GM23248 (cell line): Measurements from ENCODE around the gene PPP1R15B. TPM values are rescaled to one million over a fixed set of nuclear protein-coding genes. Genes with fewer than 3 reads are reported as not detected.

Experiments
- DNase-seq: peaks from one replicate; pipeline ENCODE4 v3.0.0-alpha.2; 2015
- H2AFZ ChIP-seq: fragments of 200-600 bp; sonication (generic); 2 replicates; pipeline ENCODE4 v1.6.1; 2016; ENCODE audit warnings: antibody characterized with exemption
- H3F3A ChIP-seq: fragments of 200-600 bp; sonication (generic); 2 replicates; pipeline ENCODE4 v1.6.1; 2016; ENCODE audit warnings: mild to moderate bottlenecking, antibody characterized with exemption, mixed run types; ENCODE audit not compliant: insufficient read depth
- H3K27ac ChIP-seq: fragments of 200-600 bp; sonication (generic); 2 replicates; pipeline ENCODE4 v1.5.1; 2016; ENCODE audit warnings: mild to moderate bottlenecking
- H3K27me3 ChIP-seq: fragments of 200-600 bp; sonication (generic); replicated peaks from 2 replicates; pipeline ENCODE4 v1.6.1; 2016; ENCODE audit warnings: mild to moderate bottlenecking; ENCODE audit not compliant: insufficient read depth
- H3K36me3 ChIP-seq: fragments of 200-600 bp; sonication (generic); 2 replicates; pipeline ENCODE4 v1.6.1; 2016; ENCODE audit warnings: low read depth, mild to moderate bottlenecking
- H3K4me1 ChIP-seq: fragments of 200-600 bp; sonication (generic); 2 replicates; pipeline ENCODE4 v1.6.1; 2016; ENCODE audit warnings: mild to moderate bottlenecking; ENCODE audit not compliant: insufficient read depth
- H3K4me2 ChIP-seq: fragments of 200-600 bp; sonication (generic); one replicate; pipeline ENCODE4 v1.6.1; 2016; ENCODE audit warnings: mild to moderate bottlenecking; ENCODE audit not compliant: unreplicated experiment
- H3K4me3 ChIP-seq: fragments of 200-600 bp; sonication (generic); 2 replicates; pipeline ENCODE4 v1.5.1; 2016; ENCODE audit warnings: mild to moderate bottlenecking
- H3K79me2 ChIP-seq: fragments of 200-600 bp; sonication (generic); 2 replicates; pipeline ENCODE4 v1.6.1; 2016; ENCODE audit warnings: mild to moderate bottlenecking; ENCODE audit not compliant: insufficient read depth
- H3K9ac ChIP-seq: fragments of 200-600 bp; sonication (generic); 2 replicates; pipeline ENCODE4 v1.6.1; 2016; ENCODE audit warnings: mild to moderate bottlenecking
- H3K9me2 ChIP-seq: fragments of 200-600 bp; sonication (generic); 2 replicates; pipeline ENCODE4 v1.6.1; 2016; ENCODE audit warnings: mixed run types, mild to moderate bottlenecking, moderate library complexity; ENCODE audit not compliant: insufficient read depth
- H3K9me3 ChIP-seq: fragments of 200-600 bp; sonication (generic); one replicate; pipeline ENCODE4 v1.6.1; 2017; ENCODE audit warnings: low read depth
- H4K20me1 ChIP-seq: fragments of 200-600 bp; sonication (generic); 2 replicates; pipeline ENCODE4 v1.6.0; 2016; ENCODE audit not compliant: insufficient read depth
- EZH2 ChIP-seq: fragments of 200-600 bp; sonication (generic); IDR thresholded peaks from 2 replicates; pipeline ENCODE4 v1.6.1; 2018; ENCODE audit warnings: antibody characterized with exemption, mild to moderate bottlenecking; ENCODE audit not compliant: insufficient read depth, poor library complexity, severe bottlenecking
- EZH2phosphoT487 ChIP-seq: fragments of 200-600 bp; sonication (generic); IDR thresholded peaks from 2 replicates; pipeline ENCODE4 v1.6.1; 2018; ENCODE audit warnings: antibody characterized with exemption, moderate library complexity, mild to moderate bottlenecking, low read depth; ENCODE audit not compliant: insufficient read depth
- WGBS, 2 experiments: methylation state at CpG; one replicate each; pipeline ENCODE4 v1.1.6; 2015 to 2017; ENCODE audit warnings: low lambda C conversion rate in 2 of 2, low coverage in 1 of 2; ENCODE audit errors: missing lambda C conversion rate in 2 of 2; 5-methylcytosine and 5-hydroxymethylcytosine counted together
- in situ Hi-C: fragments of 300-500 bp; cut with MboI; formaldehyde crosslinking; loops from 2 replicates; pipeline ENCODE4 v1.15.0; 2020
- polyA plus RNA-seq: library from polyadenylated mRNA; unstranded; fragments of >200 nt; fragmentation: Nextera tagmentation; extraction: Ambion mirVana; gene quantifications from 2 replicates; pipeline ENCODE4 v1.2.1, GENCODE V29; 2016
- total RNA-seq: library from RNA; depleted of rRNA; stranded (reverse); fragments of >200 nt; shearing (Covaris generic); gene quantifications from 2 replicates; pipeline ENCODE4 v1.2.3, GENCODE V29; 2014

The PPP1R15B gene
- total and polyA plus RNA-seq, 2 experiments from 2014 or later: 14.5 to 28.4 TPM

- DNase-seq: no peak
- H3F3A ChIP-seq: peaks cover 60% of the 10 kb centered on the region
- in situ Hi-C loops: no loop called here
- WGBS, 2 experiments: 0 to 2% methylated on average over 1 of the region's 1 CpG
- H3K4me1 ChIP-seq: peaks cover 19% of the 10 kb centered on the region
- TF ChIP-seq EZH2phosphoT487 (no peak), EZH2 (no peak)
- peak overlapping the region; percentile 99 for H3K4me3 ChIP-seq
- no peak overlapping the region for H2AFZ ChIP-seq
- no peaks in the 10 kb centered on the region for H3K9me2 ChIP-seq
- no peak overlapping the region for H3K27ac ChIP-seq
- H3K9ac ChIP-seq: peak overlapping the region; percentile 99
- H4K20me1 ChIP-seq: peaks cover 52% of the 10 kb centered on the region
- peaks cover 47% of the 10 kb centered on the region for H3K36me3 ChIP-seq
- peaks cover 86% of the 10 kb centered on the region for H3K79me2 ChIP-seq
- no peaks in the 10 kb centered on the region for H3K9me3 ChIP-seq
- peak overlapping the region; percentile 92 for H3K4me2 ChIP-seq
- no peaks in the 10 kb centered on the region for H3K27me3 ChIP-seq
Measured at GRCh38 chr1:204408602-204409001, 3.0 kb downstream of the PPP1R15B start.

GRCh38 chr1:204408074-204408507 lies 3.5 kb downstream of the PPP1R15B start:
- TF ChIP-seq EZH2: no peak
- no peak for TF ChIP-seq EZH2phosphoT487
- H3K27me3 ChIP-seq: no peaks in the 10 kb centered on the region

GRCh38 chr1:204407295-204407971 lies 4.2 kb downstream of the PPP1R15B start:
- peak overlapping the region; percentile 99 for H3K4me3 ChIP-seq
- DNase-seq: peak; percentile 30
- H3K79me2 ChIP-seq: peaks cover 96% of the 10 kb centered on the region
- 0 to 3% methylated on average over 3 of the region's 3 CpGs for WGBS, 2 experiments
- H3K9me2 ChIP-seq: no peaks in the 10 kb centered on the region
- in situ Hi-C loops: no loop called here
- peak overlapping the region; percentile 92 for H3K4me2 ChIP-seq
- H3K4me1 ChIP-seq: peaks cover 18% of the 10 kb centered on the region
- H3K36me3 ChIP-seq: peaks cover 54% of the 10 kb centered on the region
- peaks cover 52% of the 10 kb centered on the region for H4K20me1 ChIP-seq
- H2AFZ ChIP-seq: no peak overlapping the region
- no peaks in the 10 kb centered on the region for H3K27me3 ChIP-seq
- TF ChIP-seq EZH2 (no peak), EZH2phosphoT487 (no peak)
- peak overlapping the region; percentile 0; the same call in 1 of the 2 replicates for H3K27ac ChIP-seq
- H3K9me3 ChIP-seq: no peaks in the 10 kb centered on the region
- H3F3A ChIP-seq: peaks cover 59% of the 10 kb centered on the region
- H3K9ac ChIP-seq: peak overlapping the region; percentile 99

More at GRCh38 chr1:204408074-204408507, 3.5 kb downstream of the PPP1R15B start:
- peak; percentile 74 for DNase-seq
- H3K4me2 ChIP-seq: peak overlapping the region; percentile 92
- peaks cover 50% of the 10 kb centered on the region for H3K36me3 ChIP-seq
- H2AFZ ChIP-seq: no peak overlapping the region
- in situ Hi-C loops: no loop called here
- peaks cover 19% of the 10 kb centered on the region for H3K4me1 ChIP-seq
- peak overlapping the region; percentile 99 for H3K9ac ChIP-seq
- H3F3A ChIP-seq: peaks cover 59% of the 10 kb centered on the region
- peaks cover 52% of the 10 kb centered on the region for H4K20me1 ChIP-seq
- H3K27ac ChIP-seq: no peak overlapping the region
- no peaks in the 10 kb centered on the region for H3K9me2 ChIP-seq
- WGBS, 2 experiments: 2 to 7% methylated on average over 2 of the region's 2 CpGs
- no peaks in the 10 kb centered on the region for H3K9me3 ChIP-seq
- peaks cover 91% of the 10 kb centered on the region for H3K79me2 ChIP-seq
- H3K4me3 ChIP-seq: peak overlapping the region; percentile 99

DNA sequence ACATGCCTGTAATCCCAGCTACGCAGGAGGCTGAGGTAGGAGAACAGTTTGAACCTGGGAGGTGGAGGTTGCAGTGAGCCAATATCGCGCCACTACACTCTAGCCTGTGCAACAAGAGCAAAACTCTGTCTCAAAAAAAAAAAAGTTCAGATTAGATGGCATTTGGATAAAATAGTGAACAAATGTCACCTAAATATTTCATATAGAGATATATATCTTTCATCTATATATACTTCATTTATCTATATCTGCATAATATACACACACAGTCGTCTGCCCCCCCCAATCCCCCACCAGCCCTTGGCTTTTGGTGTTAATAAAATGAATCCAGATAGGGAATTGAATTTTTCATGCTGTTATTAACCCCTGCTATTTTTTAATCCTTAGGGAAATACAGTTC lies 5.0 kb downstream of the PPP1R15B start:
- H3K4me3 ChIP-seq: peak overlapping the region; percentile 99
- H3K9ac ChIP-seq: peak overlapping the region; percentile 99
- DNase-seq: no peak
- no peaks in the 10 kb centered on the region for H3K27me3 ChIP-seq
- no peak overlapping the region for H2AFZ ChIP-seq
- in situ Hi-C loops: no loop called here
- H3K9me3 ChIP-seq: no peaks in the 10 kb centered on the region
- H3K9me2 ChIP-seq: no peaks in the 10 kb centered on the region
- H3K27ac ChIP-seq: 0 out of 2 replicates have a peak overlapping the region, but pooled peaks have one; percentile 0
- 62 to 69% methylated on average over 4 of the region's 4 CpGs for WGBS, 2 experiments
- H4K20me1 ChIP-seq: peaks cover 52% of the 10 kb centered on the region
- no peak for TF ChIP-seq EZH2phosphoT487
- TF ChIP-seq EZH2: no peak
- peaks cover 15% of the 10 kb centered on the region for H3K4me1 ChIP-seq
- H3K79me2 ChIP-seq: peaks cover 100% of the 10 kb centered on the region
- H3K36me3 ChIP-seq: peaks cover 62% of the 10 kb centered on the region
- H3K4me2 ChIP-seq: peak overlapping the region; percentile 92
- H3F3A ChIP-seq: peaks cover 67% of the 10 kb centered on the region
